HG03469 (cell line): Measurements from ENCODE around the gene IL9R.
"Not testable (repeated sequence)": the region's sequence is repeated elsewhere in the genome, so short reads cannot be mapped to it uniquely, and the experiment has no call there.

Experiments
- ATAC-seq: cut with Tn5 transposase; IDR thresholded peaks from one replicate; pipeline ENCODE4 v1.9.1; 2021; ENCODE audit warnings: mild to moderate bottlenecking, moderate library complexity, moderate number of reproducible peaks; ENCODE audit not compliant: unreplicated experiment

The IL9R gene

GRCh38 chrX:155998116-155998515 is 620 bp downstream of the IL9R start:
- ATAC-seq: no peak

- ATAC-seq: no peak
Observed at GRCh38 chrX:155998761-155999510, 1.4 kb downstream of the IL9R start.

- ATAC-seq: not testable (repeated sequence)
Observed at GRCh38 chrX:155999751-156000150, 2.3 kb downstream of the IL9R start.

- no peak for ATAC-seq
Observed at GRCh38 chrX:156000361-156000926, 2.9 kb downstream of the IL9R start.

- no peak for ATAC-seq
Observed at GRCh38 chrX:156001001-156001666, 3.6 kb downstream of the IL9R start.

GRCh38 chrX:156001667-156002021 is 4.1 kb downstream of the IL9R start:
- no peak for ATAC-seq

- no peak for ATAC-seq
Observed at GRCh38 chrX:156002507-156002906, 5.0 kb downstream of the IL9R start.

GRCh38 chrX:156003486-156004185 is 6.1 kb downstream of the IL9R start:
- no peak for ATAC-seq

GRCh38 chrX:156004256-156004655 is 6.8 kb downstream of the IL9R start:
- ATAC-seq: no peak

GRCh38 chrX:156004740-156005139 is 7.2 kb downstream of the IL9R start:
- ATAC-seq: no peak

GRCh38 chrX:156005144-156005543 is 7.6 kb downstream of the IL9R start:
- no peak for ATAC-seq

- not testable (repeated sequence) for ATAC-seq
Observed at GRCh38 chrX:156006468-156006867, 9.0 kb downstream of the IL9R start.

- not testable (repeated sequence) for ATAC-seq
Observed at GRCh38 chrX:156008379-156008778, 10.9 kb downstream of the IL9R start.

- ATAC-seq: no peak
Observed at GRCh38 chrX:156008915-156009314, 11.4 kb downstream of the IL9R start.

- ATAC-seq: not testable (repeated sequence)
Observed at GRCh38 chrX:156009691-156010090, 12.2 kb downstream of the IL9R start.

- not testable (repeated sequence) for ATAC-seq
Observed at GRCh38 chrX:156013286-156013953, 15.9 kb downstream of the IL9R start.

GRCh38 chrX:156019846-156020245 is 22.4 kb downstream of the IL9R start:
- ATAC-seq: not testable (repeated sequence)

- ATAC-seq: not testable (repeated sequence)
Observed at GRCh38 chrX:156023002-156023401, 25.5 kb downstream of the IL9R start.

GRCh38 chrX:156024949-156025492 is 27.5 kb downstream of the IL9R start:
- ATAC-seq: not testable (repeated sequence)

GRCh38 chrX:156028653-156029237 is 31.2 kb downstream of the IL9R start:
- not testable (repeated sequence) for ATAC-seq
